GM10847 (cell line): ENCODE data around the gene TMCO4.

Source experiments
- POLR2A ChIP-seq: IDR thresholded peaks from 2 replicates; pipeline ENCODE4 v1.6.1; 2011; ENCODE audit not compliant: insufficient read length; ENCODE audit errors: extremely low read depth

The TMCO4 gene

DNA sequence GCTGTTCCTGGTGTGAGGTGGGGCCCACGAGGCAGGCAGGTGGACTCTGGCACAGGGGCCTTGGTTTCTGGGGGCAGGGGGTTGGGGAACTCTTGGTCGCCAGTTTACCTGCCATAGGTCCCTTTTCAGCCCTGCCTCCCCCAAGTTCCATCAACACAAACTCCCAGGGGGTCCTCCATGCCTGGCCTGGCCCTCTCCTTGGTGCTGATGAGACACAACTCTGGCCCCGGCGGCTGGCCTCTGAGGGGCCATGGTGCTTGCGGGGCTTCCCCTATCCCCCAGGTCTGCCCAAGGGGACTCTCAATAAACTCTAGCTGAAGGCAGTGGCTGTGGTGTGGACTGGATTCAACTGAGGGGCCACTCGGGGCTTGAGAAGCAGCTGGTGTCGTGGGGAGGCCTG is 119.1 kb downstream of the TMCO4 start:
- no peak for TF ChIP-seq POLR2A

DNA sequence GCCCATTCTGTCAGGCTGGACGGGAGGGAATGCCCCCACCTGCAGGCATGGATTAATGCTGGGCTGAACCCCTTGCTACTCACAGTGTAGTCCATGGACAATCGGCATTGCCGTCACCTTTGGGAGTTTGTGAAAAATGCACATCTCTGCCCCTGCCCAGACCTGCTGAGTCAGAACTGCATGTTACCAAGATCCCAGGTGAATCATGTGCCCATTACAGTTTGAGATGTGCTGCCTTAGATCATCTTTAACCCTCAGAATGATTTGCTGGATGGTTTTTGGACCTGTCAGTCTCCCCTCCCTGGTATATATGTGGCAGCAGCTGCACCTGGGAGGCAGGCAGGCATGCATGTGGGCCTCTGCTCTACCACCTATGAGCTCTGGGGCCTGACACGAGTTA is 120.0 kb downstream of the TMCO4 start:
- no peak for TF ChIP-seq POLR2A

DNA sequence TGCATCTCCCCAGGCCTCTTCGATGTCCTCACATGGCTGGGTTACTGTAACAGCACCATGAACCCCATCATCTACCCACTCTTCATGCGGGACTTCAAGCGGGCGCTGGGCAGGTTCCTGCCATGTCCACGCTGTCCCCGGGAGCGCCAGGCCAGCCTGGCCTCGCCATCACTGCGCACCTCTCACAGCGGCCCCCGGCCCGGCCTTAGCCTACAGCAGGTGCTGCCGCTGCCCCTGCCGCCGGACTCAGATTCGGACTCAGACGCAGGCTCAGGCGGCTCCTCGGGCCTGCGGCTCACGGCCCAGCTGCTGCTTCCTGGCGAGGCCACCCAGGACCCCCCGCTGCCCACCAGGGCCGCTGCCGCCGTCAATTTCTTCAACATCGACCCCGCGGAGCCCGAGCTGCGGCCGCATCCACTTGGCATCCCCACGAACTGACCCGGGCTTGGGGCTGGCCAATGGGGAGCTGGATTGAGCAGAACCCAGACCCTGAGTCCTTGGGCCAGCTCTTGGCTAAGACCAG is 120.7 kb downstream of the TMCO4 start:
- TF ChIP-seq POLR2A: no peak

DNA sequence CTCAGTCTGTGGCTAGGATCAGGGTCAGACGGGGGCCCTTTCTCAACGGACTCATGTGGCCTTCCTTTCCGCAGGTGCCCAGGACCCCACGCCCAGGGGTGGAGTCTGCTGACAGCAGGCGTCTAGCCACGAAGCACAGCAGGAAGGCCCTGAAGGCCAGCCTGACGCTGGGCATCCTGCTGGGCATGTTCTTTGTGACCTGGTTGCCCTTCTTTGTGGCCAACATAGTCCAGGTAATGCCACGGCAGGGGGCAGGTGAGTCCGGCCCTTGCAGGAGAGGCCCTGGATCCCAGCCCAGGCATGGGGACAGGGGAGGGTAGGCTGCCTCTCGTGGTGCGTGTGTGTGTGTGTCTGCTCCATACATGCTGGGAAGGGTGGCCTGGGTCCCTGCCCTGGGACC is 121.2 kb downstream of the TMCO4 start:
- TF ChIP-seq POLR2A: no peak

GRCh38 chr1:19676438-19676922 is 123.2 kb downstream of the TMCO4 start:
- TF ChIP-seq POLR2A: no peak

DNA sequence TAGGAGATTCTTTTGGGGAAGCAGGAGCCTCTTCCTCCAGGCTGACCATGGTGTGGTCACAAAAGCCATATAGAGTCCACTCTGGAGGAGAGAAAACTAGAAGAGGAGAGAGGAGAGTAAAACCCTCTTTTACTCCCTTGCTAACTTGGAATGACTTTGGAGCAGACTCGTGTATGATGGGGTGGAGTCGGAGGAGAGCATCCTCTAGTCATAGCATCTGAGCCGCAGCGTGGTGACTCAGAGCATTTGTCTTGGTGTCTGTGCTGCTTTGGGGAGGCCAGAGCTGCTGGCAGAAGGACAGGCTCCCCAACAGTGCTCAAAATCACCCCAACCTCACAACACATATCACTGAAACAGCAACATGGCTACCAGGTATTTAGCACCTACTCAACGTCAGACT is 123.9 kb downstream of the TMCO4 start:
- no peak for TF ChIP-seq POLR2A

DNA sequence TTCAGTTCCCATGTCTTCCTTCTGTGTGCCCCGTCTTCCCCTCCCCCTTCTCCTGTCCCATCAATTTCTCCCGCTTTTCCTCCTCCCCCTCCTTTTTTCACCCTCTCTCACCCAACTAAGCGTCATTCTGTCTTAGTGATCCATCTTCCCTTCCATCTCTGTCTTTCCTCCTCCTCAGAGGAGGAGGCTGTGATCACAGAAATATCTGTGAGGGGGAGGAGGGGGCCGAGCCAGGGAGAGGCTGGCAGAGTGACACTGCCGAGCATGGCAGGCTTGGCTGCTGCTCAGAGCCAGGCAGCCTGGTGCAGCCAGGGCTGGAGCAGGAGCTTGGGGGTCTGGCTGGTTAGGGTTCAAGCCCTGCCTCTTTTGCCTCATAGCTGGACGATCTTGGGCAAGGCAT is 127.5 kb downstream of the TMCO4 start:
- no peak for TF ChIP-seq POLR2A

- no peak for TF ChIP-seq POLR2A
Observed at GRCh38 chr1:19670787-19671186, 128.9 kb downstream of the TMCO4 start.

- TF ChIP-seq POLR2A: no peak
Observed at GRCh38 chr1:19668888-19669287, 130.8 kb downstream of the TMCO4 start.

- TF ChIP-seq POLR2A: no peak
Observed at GRCh38 chr1:19665496-19666465, 133.9 kb downstream of the TMCO4 start.

DNA sequence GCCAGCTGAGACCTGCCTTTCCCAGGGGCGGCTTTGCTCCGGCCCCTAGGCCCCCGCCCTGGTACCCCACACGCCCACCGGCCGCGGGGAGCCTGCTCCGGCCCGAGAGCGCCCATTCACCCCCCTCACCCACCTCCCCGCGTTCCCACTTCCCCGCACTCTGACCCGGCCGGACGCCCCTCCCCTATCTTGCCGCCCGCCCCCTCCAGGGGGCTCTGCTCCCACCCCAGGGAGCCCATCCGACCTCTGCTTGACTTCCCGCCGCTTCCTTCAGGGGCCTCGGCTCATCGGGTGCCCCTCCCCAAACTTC is 134.6 kb downstream of the TMCO4 start:
- no peak for TF ChIP-seq POLR2A

- TF ChIP-seq POLR2A: no peak
Observed at GRCh38 chr1:19664453-19665185, 135.1 kb downstream of the TMCO4 start, which contains the start of gene HTR6. HTR6 (plus strand) TSS chr1:19664875; CDS start chr1:19665754, 879 bp downstream.

- no peak for TF ChIP-seq POLR2A
Observed at GRCh38 chr1:19662313-19662712, 137.4 kb downstream of the TMCO4 start.

DNA sequence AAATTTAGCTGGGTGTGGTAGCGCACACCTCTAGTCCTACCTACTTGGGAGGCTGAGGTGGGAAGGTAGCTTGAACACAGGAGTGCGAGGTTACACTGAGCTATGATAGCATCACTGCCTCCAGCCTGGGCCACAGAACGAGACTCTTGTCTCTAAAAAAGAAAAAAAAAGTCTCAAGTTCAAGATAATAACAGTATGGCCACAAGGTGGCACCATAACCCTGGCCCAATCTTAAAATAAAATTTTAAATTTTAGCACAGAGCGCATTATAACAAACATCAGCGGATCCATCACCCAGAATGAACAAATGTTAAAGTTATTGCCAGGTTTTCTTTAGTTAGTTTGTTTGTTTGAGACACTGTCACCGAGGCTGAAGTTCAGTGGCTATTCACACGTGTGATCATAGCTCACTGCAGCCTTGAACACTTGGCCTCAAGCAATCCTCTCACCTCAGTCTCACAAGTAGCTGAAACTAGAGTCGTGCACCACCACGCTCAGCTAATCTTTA is 137.9 kb downstream of the TMCO4 start:
- no peak for TF ChIP-seq POLR2A

DNA sequence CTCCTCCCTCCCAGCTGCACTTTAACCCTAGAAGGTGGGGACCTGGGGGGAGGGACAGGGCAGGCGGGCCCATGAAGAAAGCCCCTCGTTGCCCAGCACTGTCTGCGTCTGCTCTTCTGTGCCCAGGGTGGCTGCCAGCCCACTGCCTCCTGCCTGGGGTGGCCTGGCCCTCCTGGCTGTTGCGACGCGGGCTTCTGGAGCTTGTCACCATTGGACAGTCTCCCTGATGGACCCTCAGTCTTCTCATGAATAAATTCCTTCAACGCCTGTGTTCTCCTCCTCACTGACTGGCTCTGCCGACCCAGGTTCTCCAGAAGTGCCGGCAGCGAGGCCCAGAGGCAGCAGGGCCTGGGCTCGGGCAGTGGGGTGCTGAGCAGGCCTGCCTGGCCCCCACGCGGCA is 141.5 kb downstream of the TMCO4 start:
- no peak for TF ChIP-seq POLR2A

DNA sequence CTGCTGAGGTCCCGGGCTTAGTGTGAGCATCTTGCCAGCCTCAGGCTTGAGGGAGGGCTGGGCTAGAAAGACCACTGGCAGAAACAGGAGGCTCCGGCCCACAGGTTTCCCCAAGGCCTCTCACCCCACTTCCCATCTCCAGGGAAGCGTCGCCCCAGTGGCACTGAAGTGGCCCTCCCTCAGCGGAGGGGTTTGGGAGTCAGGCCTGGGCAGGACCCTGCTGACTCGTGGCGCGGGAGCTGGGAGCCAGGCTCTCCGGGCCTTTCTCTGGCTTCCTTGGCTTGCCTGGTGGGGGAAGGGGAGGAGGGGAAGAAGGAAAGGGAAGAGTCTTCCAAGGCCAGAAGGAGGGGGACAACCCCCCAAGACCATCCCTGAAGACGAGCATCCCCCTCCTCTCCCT is 142.2 kb downstream of the TMCO4 start:
- TF ChIP-seq POLR2A: no peak
